GM21526 (cell line): ENCODE measurements around the gene RILPL2.
"Not testable (repeated sequence)": the region's sequence is repeated elsewhere in the genome, so short reads cannot be mapped to it uniquely, and the experiment has no call there.

Source experiments
- ATAC-seq: cut with Tn5 transposase; IDR thresholded peaks from one replicate; pipeline ENCODE4 v1.9.1; 2021; ENCODE audit warnings: moderate library complexity; ENCODE audit not compliant: unreplicated experiment, low FRiP score

RILPL2 gene

GRCh38 chr12:123387508-123388176, 48.8 kb downstream of the RILPL2 start:
- no peak for ATAC-seq

DNA sequence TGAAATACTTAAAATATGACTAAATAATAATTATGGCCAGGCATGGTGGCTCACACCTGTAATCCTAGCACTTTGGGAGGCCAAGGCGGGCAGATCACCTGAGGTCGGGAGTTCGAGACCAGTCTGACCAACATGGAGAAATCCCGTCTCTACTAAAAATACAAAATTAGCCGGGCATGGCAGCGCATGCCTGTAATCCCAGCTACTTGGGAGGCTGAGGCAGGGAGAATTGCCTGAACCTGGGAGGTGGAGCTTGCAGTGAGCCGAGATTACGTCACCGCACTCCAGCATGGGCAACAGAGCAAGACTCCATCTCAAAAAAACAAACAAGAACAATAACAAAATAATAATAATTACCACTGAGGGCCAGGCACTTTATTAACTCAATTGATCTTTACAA, 50.9 kb downstream of the RILPL2 start:
- not testable (repeated sequence) for ATAC-seq

DNA sequence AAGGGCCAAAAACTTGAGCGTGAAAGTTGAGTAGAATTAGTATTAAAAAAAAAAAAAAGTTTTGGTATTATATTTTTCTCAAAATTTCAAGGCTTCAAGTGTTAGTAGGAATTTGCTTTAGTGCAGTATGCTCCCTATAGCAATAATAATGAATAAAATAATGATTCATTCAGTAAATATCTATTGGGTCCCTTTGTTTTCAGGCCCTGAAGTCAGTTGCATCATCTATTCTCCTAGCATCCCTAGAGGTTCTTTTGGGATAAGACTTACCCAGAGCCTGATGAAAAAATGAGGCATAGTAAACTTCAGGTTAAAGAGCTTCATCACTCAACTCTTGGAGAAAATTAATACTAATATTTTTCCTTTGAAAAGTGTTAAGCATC, 51.5 kb downstream of the RILPL2 start:
- no peak for ATAC-seq

DNA sequence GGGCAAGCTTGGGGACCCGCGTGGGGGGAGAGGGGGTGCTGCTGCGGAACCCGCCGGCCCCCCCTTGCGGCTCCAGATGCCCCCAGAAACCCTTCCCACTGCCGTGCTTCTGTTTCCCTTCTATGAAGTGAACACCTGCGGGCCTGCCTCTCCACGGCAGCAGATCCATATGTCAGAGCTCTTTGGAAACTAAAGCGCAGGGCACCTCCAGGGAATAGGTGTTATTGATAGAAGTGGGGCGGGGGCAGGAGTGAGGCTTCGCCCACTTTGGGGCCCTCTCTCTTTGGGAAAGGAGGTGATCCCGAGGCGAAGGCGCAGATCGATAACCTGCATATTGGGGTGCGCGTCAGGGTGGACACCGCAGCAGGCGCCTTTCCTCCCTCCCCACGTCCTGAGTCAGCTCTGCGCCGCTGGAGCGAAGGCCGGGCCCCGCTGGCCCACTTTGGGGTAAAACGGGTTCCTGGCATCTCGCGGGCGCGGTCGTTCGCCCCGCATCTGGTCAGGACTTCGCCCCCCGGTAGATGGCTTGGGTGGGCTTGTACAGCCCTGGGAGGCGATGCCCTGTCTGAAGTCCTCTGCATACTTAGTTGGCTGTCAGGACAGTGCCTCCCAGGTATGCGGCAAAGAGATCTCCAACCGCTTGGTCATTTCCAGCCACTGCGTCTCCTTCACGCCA, 52.0 kb downstream of the RILPL2 start:
- no peak for ATAC-seq

DNA sequence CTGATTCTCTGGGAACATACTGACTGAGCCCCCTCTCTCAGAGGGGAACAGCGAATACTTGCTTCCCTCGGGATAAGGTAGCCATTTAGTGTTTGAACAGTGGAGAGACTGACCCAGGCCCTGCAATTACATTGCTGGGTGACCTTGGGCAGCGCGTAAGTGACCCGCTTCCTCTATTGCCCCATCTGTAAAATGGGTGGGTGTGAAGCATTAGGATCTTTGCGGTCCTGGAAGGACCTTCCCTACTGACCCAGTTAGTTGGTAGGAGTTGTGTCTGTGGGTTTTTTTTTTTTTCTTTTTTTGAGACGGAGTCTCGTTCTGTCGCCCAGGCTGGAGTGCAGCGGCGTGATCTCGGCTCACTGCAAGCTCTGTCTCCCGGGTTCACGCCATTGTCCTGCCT, 53.8 kb downstream of the RILPL2 start:
- no peak for ATAC-seq

- ATAC-seq: no peak
Measured at GRCh38 chr12:123379391-123379790, 57.1 kb downstream of the RILPL2 start.

DNA sequence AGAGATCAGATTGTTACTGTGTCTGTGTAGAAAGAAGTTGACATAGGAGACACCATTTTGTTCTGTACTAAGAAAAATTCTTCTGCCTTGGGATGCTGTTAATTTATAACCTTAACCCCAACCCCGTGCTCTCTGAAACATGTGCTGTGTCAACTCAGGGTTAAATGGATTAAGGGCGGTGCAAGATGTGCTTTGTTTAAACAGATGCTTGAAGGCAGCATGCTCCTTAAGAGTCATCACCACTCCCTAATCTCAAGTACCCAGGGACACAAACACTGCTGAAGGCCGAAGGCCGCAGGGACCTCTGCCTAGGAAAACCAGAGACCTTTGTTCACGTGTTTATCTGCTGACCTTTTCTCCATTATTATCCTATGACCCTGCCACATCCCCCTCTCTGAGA, 64.1 kb downstream of the RILPL2 start:
- not testable (repeated sequence) for ATAC-seq

DNA sequence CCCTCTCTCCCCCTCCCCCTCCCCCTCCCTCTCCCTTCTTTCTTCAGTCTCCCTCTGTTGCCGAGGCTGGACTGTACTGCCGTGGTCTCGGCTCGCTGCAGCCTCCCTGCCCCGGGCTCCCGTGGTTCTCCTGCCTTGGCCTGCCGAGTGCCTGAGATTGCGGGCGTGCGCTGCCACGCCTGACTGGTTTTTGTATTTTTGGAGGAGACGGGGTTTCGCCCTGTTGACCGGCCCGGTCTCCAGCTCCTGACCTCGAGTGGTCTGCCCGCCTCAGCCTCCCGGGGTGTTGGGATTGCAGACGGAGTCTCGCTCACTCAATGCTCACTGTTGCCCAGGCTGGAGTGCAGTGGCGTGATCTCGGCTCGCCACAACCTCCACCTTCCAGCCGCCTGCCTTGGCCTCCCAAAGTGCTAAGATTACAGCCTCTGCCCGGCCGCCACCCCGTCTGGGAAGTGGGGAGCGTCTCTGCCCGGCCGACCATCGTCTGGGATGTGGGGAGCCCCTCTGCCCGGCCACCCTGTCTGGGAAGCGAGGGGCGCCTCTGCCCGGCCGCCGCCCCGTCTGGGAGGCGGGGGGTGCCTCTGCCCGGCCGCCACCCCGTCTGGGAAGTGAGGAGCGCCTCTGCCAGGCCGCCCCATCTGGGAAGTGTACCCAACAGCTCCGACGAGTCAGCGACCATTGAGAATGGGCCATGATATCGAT, 64.7 kb downstream of the RILPL2 start:
- ATAC-seq: not testable (repeated sequence)

DNA sequence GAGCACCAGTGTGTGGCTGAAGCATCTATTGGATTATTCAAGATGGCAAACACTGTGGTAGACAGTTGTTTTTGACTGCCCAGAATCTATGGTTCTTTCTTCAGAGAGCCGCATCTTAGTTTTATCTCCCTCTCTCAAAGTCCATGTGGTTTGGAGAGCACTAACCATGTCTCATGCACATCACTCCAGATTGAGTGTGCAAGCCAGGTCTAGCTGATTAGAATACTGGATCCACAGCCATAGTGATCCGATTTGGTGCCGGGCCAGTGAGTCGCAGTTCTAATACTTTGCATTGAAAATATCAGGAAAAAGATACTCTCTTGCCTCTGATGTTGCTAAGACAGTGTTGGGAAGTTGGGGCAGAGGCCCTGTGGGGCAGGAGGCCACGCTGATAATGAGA, 67.3 kb downstream of the RILPL2 start:
- ATAC-seq: no peak

DNA sequence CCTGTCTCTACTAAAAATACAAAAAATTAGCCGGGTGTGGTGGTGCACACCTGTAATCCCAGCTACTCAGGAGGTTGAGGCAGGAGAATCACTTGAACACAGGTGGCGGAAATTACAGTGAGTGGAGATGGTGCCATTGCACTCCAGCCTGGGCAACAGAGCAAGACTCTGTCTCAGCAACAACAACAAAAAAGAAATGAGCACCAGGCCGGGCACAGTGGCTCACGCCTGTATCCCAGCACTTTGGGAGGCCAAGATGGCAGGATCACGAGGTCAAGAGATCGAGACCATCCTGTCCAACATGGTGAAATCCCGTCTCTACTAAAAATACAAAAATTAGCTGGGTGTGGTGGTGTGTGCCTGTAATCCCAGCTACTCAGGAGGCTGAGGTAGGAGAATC, 68.1 kb downstream of the RILPL2 start:
- ATAC-seq: not testable (repeated sequence)

DNA sequence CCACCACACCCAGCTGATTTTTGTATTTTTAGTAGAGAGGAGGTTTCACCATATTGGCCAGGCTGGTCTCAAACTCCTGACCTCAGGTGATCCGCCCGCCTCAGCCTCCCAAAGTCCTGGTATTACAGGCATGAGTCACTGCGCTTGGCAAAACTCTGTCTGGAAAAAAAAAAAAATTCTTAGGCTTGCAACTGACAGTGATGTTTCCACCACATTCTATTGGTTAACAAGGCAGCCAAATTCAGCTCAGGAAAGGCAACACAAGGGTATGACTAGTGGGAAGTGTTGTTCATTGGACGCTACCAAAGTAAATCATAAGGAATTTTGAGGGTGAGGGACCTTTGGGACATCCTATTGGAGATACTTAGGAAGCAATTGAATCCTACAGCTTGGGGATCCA, 69.0 kb downstream of the RILPL2 start:
- ATAC-seq: no peak
